ENCODE data around the gene COL4A2. TPM values are rescaled to one million over a fixed set of nuclear protein-coding genes. Genes with fewer than 3 reads are reported as not detected.

Gene COL4A2
- total and polyA plus RNA-seq, 7 experiments from 2014 or later: 0.05 TPM; not detected in 6

- H3K4me3 ChIP-seq (ENCODE audit: low read length): no peak overlapping the region
- ATAC-seq: no peak
- DNase-seq: no peak
- intact Hi-C loops (cut with micrococcal nuclease): no loop called here
- peaks cover 0 to 5% (median 0%) of the 10 kb centered on the region in 7 donors for H3K4me1 Mint-ChIP-seq
- H3K9me3 ChIP-seq (ENCODE audit: control insufficient read depth in 2 of 3, low read length in 3 of 3): no peaks in the 10 kb centered on the region
- H3K36me3 ChIP-seq (ENCODE audit: control insufficient read depth in 2 of 3, insufficient read depth in 3 of 3, low read length in 3 of 3): no peaks in the 10 kb centered on the region
- no peak overlapping the region for H3K27ac Mint-ChIP-seq
- no peak overlapping the region for H3K4me3 Mint-ChIP-seq
- CTCF ChIA-PET: no interaction called here
- H3K27me3 ChIP-seq (ENCODE audit: control insufficient read depth in 2 of 2, insufficient read depth in 2 of 2, low read length in 2 of 2): no peaks in the 10 kb centered on the region
- POLR2A ChIA-PET: no interaction called here
- no peaks in the 10 kb centered on the region for H3K27me3 Mint-ChIP-seq
- peaks cover 0 to 4% (median 1%) of the 10 kb centered on the region in 11 donors for H3K9me3 Mint-ChIP-seq
- no peak overlapping the region for H3K27ac ChIP-seq (ENCODE audit: low read depth, low read length)
- no peaks in the 10 kb centered on the region for H3K4me1 ChIP-seq (ENCODE audit: control insufficient read depth in 2 of 2, insufficient read depth in 2 of 2, low read length in 2 of 2)
- H3K36me3 Mint-ChIP-seq: peaks cover 4 to 46% (median 15%) of the 10 kb centered on the region in 5 donors
These were observed 239.8 kb downstream of the COL4A2 start for GRCh38 chr13:110546926-110547325.

- Histone ChIP-seq H3K4me3 (ENCODE audit: low read length) (no peak overlapping the region), H3K36me3 (ENCODE audit: control insufficient read depth in 2 of 3, insufficient read depth in 3 of 3, low read length in 3 of 3) (no peaks in the 10 kb centered on the region), H3K4me1 (ENCODE audit: control insufficient read depth in 2 of 2, insufficient read depth in 2 of 2, low read length in 2 of 2) (no peaks in the 10 kb centered on the region), H3K27me3 (ENCODE audit: control insufficient read depth in 2 of 2, insufficient read depth in 2 of 2, low read length in 2 of 2) (no peaks in the 10 kb centered on the region), H3K9me3 (ENCODE audit: control insufficient read depth in 2 of 3, low read length in 3 of 3) (no peaks in the 10 kb centered on the region), H3K27ac (ENCODE audit: low read depth, low read length) (no peak overlapping the region)
- peaks cover 0 to 4% (median 1%) of the 10 kb centered on the region in 11 donors for H3K9me3 Mint-ChIP-seq
- no peak overlapping the region for H3K4me3 Mint-ChIP-seq
- DNase-seq: no peak
- no peak for ATAC-seq
- H3K27me3 Mint-ChIP-seq: no peaks in the 10 kb centered on the region
- ChIA-PET CTCF (no interaction called here), POLR2A (no interaction called here)
- intact Hi-C loops (cut with micrococcal nuclease): no loop called here
- H3K4me1 Mint-ChIP-seq: peaks cover 0 to 5% (median 0%) of the 10 kb centered on the region in 7 donors
- no peak overlapping the region for H3K27ac Mint-ChIP-seq
- peaks cover 0 to 39% (median 18%) of the 10 kb centered on the region in 5 donors for H3K36me3 Mint-ChIP-seq
These were observed 242.1 kb downstream of the COL4A2 start for GRCh38 chr13:110548891-110549794.

- Mint-ChIP-seq H3K9me3 (peaks cover 0 to 4% (median 1%) of the 10 kb centered on the region in 11 donors), H3K36me3 (peaks cover 0 to 35% (median 13%) of the 10 kb centered on the region in 5 donors), H3K27ac (peak overlapping the region in 1 of 9 donors; percentile 41), H3K27me3 (no peaks in the 10 kb centered on the region), H3K4me1 (peaks cover 0 to 5% (median 0%) of the 10 kb centered on the region in 7 donors), H3K4me3 (no peak overlapping the region)
- Histone ChIP-seq H3K9me3 (ENCODE audit: control insufficient read depth in 2 of 3, low read length in 3 of 3) (no peaks in the 10 kb centered on the region), H3K4me3 (ENCODE audit: low read length) (no peak overlapping the region), H3K4me1 (ENCODE audit: control insufficient read depth in 2 of 2, insufficient read depth in 2 of 2, low read length in 2 of 2) (no peaks in the 10 kb centered on the region), H3K27ac (ENCODE audit: low read depth, low read length) (no peak overlapping the region), H3K27me3 (ENCODE audit: control insufficient read depth in 2 of 2, insufficient read depth in 2 of 2, low read length in 2 of 2) (no peaks in the 10 kb centered on the region), H3K36me3 (ENCODE audit: control insufficient read depth in 2 of 3, insufficient read depth in 3 of 3, low read length in 3 of 3) (no peaks in the 10 kb centered on the region)
- ChIA-PET POLR2A (no interaction called here), CTCF (no interaction called here)
- no peak for DNase-seq
- no peak for ATAC-seq
- intact Hi-C loops (cut with micrococcal nuclease): no loop called here
These were observed 242.7 kb downstream of the COL4A2 start for GRCh38 chr13:110549795-110550160.

- Histone ChIP-seq H3K27me3 (ENCODE audit: control insufficient read depth in 2 of 2, insufficient read depth in 2 of 2, low read length in 2 of 2) (no peaks in the 10 kb centered on the region), H3K36me3 (ENCODE audit: control insufficient read depth in 2 of 3, insufficient read depth in 3 of 3, low read length in 3 of 3) (no peaks in the 10 kb centered on the region), H3K9me3 (ENCODE audit: control insufficient read depth in 2 of 3, low read length in 3 of 3) (no peaks in the 10 kb centered on the region), H3K27ac (ENCODE audit: low read depth, low read length) (no peak overlapping the region), H3K4me3 (ENCODE audit: low read length) (no peak overlapping the region), H3K4me1 (ENCODE audit: control insufficient read depth in 2 of 2, insufficient read depth in 2 of 2, low read length in 2 of 2) (no peaks in the 10 kb centered on the region)
- intact Hi-C loops (cut with micrococcal nuclease): no loop called here
- Mint-ChIP-seq H3K27me3 (no peaks in the 10 kb centered on the region), H3K4me1 (peaks cover 0 to 17% (median 2%) of the 10 kb centered on the region in 7 donors), H3K9me3 (peaks cover 0 to 3% (median 0%) of the 10 kb centered on the region in 11 donors), H3K27ac (peak overlapping the region in 2 of 9 donors; percentile 41 to 53), H3K36me3 (peaks cover 0 to 22% (median 4%) of the 10 kb centered on the region in 5 donors), H3K4me3 (no peak overlapping the region)
- DNase-seq (no peak), ATAC-seq (no peak)
- ChIA-PET POLR2A (no interaction called here), CTCF (no interaction called here)
These were observed 244.2 kb downstream of the COL4A2 start for GRCh38 chr13:110551284-110551683.

- Histone ChIP-seq H3K9me3 (ENCODE audit: control insufficient read depth in 2 of 3, low read length in 3 of 3) (peaks cover 0 to 2% (median 0%) of the 10 kb centered on the region in 3 experiments), H3K36me3 (ENCODE audit: control insufficient read depth in 2 of 3, insufficient read depth in 3 of 3, low read length in 3 of 3) (no peaks in the 10 kb centered on the region), H3K27ac (ENCODE audit: low read depth, low read length) (no peak overlapping the region), H3K4me3 (ENCODE audit: low read length) (no peak overlapping the region), H3K4me1 (ENCODE audit: control insufficient read depth in 2 of 2, insufficient read depth in 2 of 2, low read length in 2 of 2) (no peaks in the 10 kb centered on the region), H3K27me3 (ENCODE audit: control insufficient read depth in 2 of 2, insufficient read depth in 2 of 2, low read length in 2 of 2) (no peaks in the 10 kb centered on the region)
- intact Hi-C loops (cut with micrococcal nuclease): no loop called here
- CTCF ChIA-PET: no interaction called here
- Mint-ChIP-seq H3K4me1 (peaks cover 0 to 22% (median 7%) of the 10 kb centered on the region in 7 donors), H3K27me3 (no peaks in the 10 kb centered on the region), H3K27ac (no peak overlapping the region), H3K4me3 (no peak overlapping the region), H3K9me3 (peaks cover 0 to 4% (median 0%) of the 10 kb centered on the region in 11 donors), H3K36me3 (peaks cover 0 to 14% (median 11%) of the 10 kb centered on the region in 5 donors)
- POLR2A ChIA-PET: no interaction called here
- DNase-seq (no peak), ATAC-seq (no peak)
These were observed 245.7 kb downstream of the COL4A2 start for GRCh38 chr13:110552767-110553166.

GRCh38 chr13:110553417-110553816 is 246.3 kb downstream of the COL4A2 start:
- Histone ChIP-seq H3K4me3 (ENCODE audit: low read length) (no peak overlapping the region), H3K9me3 (ENCODE audit: control insufficient read depth in 2 of 3, low read length in 3 of 3) (peaks cover 0 to 2% (median 0%) of the 10 kb centered on the region in 3 experiments), H3K4me1 (ENCODE audit: control insufficient read depth in 2 of 2, insufficient read depth in 2 of 2, low read length in 2 of 2) (no peaks in the 10 kb centered on the region), H3K27ac (ENCODE audit: low read depth, low read length) (no peak overlapping the region), H3K27me3 (ENCODE audit: control insufficient read depth in 2 of 2, insufficient read depth in 2 of 2, low read length in 2 of 2) (no peaks in the 10 kb centered on the region), H3K36me3 (ENCODE audit: control insufficient read depth in 2 of 3, insufficient read depth in 3 of 3, low read length in 3 of 3) (no peaks in the 10 kb centered on the region)
- ChIA-PET POLR2A (no interaction called here), CTCF (no interaction called here)
- Mint-ChIP-seq H3K4me3 (no peak overlapping the region), H3K27ac (no peak overlapping the region), H3K27me3 (no peaks in the 10 kb centered on the region), H3K36me3 (peaks cover 0 to 13% (median 11%) of the 10 kb centered on the region in 5 donors), H3K9me3 (peaks cover 0 to 4% (median 0%) of the 10 kb centered on the region in 11 donors), H3K4me1 (peaks cover 0 to 22% (median 7%) of the 10 kb centered on the region in 7 donors)
- ATAC-seq: no peak
- intact Hi-C loops (cut with micrococcal nuclease): no loop called here
- no peak for DNase-seq
